Right ventricle myocardium superior (tissue), 1 donor: ENCODE measurements around the gene AMPD2. TPM values are rescaled to one million over a fixed set of nuclear protein-coding genes. Genes with fewer than 3 reads are reported as not detected.

Experiments used
- ATAC-seq: fragments of 200-7000 bp; cut with Tn5 transposase; one replicate; pipeline ENCODE4 v1.9.1; 2020; ENCODE audit warnings: mild to moderate bottlenecking; ENCODE audit not compliant: poor library complexity
- DNase-seq: peaks from one replicate; pipeline ENCODE4 v3.0.0-alpha.2; 2020
- intact Hi-C: fragments of 100-400 bp; cut with DNase I; formaldehyde crosslinking; loops from one replicate; pipeline ENCODE4 v1.11.2; 2022
- long read RNA-seq: library from polyadenylated mRNA; unstranded; transcript quantifications from one replicate; pipeline ENCODE4 v2.0.0, GENCODE V29; 2021
- total RNA-seq: library from RNA; stranded (reverse); fragmentation: NEBNext Ultra II Directional; extraction: Animal tissue kit (Norgen Biotek cat#: 25700); gene quantifications from one replicate; pipeline ENCODE4 v1.2.1, GENCODE V29; 2021
- donor health status: DM: no; HTN: yes; CAD: no; lungs with severe emphysema.

Gene AMPD2
- 11.5 TPM for total RNA-seq
- long read RNA-seq, partial matches to known transcripts = 5 of 12 reads
- long read RNA-seq, other reads (novel, unspliced or antisense) = 3 of 12 reads

- intact Hi-C loops = no loop called here
- peak; percentile 90 for DNase-seq
- ATAC-seq = peak; percentile 78
These were observed at the start of gene AMPD2, which contains the start of gene GNAT2 for GRCh38 chr1:109619576-109620400. Gene AMPD2, plus strand, starts transcription at chr1:109619837. Its CDS starts 1,339 bp downstream, at chr1:109621176. Gene GNAT2, minus strand, starts transcription at chr1:109619616. Its CDS starts 6,746 bp downstream, at chr1:109612870.

- peak; percentile 79 for ATAC-seq
- DNase-seq = no peak
- intact Hi-C loops = no loop called here
These were observed 49.2 kb upstream of the AMPD2 start for GRCh38 chr1:109570414-109570813.

- intact Hi-C loops = no loop called here
- ATAC-seq (peak; percentile 51), DNase-seq (no peak)
These were observed 45.9 kb upstream of the AMPD2 start for GRCh38 chr1:109573785-109574184.

- ATAC-seq (peak; percentile 20), DNase-seq (no peak)
- intact Hi-C loops = no loop called here
These were observed 40.6 kb upstream of the AMPD2 start for GRCh38 chr1:109578947-109579443.

- peak; percentile 92 for ATAC-seq
- DNase-seq = no peak
- intact Hi-C loops = no loop called here
These were observed 40.1 kb upstream of the AMPD2 start for GRCh38 chr1:109579491-109579890.

- no peak for ATAC-seq
- no peak for DNase-seq
- intact Hi-C loops = no loop called here
These were observed 37.6 kb upstream of the AMPD2 start for GRCh38 chr1:109582021-109582420.

GRCh38 chr1:109584766-109585165 is 34.9 kb upstream of the AMPD2 start:
- no peak for ATAC-seq

GRCh38 chr1:109586055-109586454 is 33.6 kb upstream of the AMPD2 start:
- intact Hi-C loops = no loop called here
- DNase-seq = no peak

More at GRCh38 chr1:109584766-109585165, 34.9 kb upstream of the AMPD2 start:
- DNase-seq = no peak
- intact Hi-C loops = no loop called here

GRCh38 chr1:109589177-109589576 is 30.5 kb upstream of the AMPD2 start:
- ATAC-seq (no peak), DNase-seq (no peak)
- intact Hi-C loops = no loop called here

More at GRCh38 chr1:109586055-109586454, 33.6 kb upstream of the AMPD2 start:
- no peak for ATAC-seq

GRCh38 chr1:109589679-109590078 is 30.0 kb upstream of the AMPD2 start:
- DNase-seq = no peak
- intact Hi-C loops = no loop called here
- no peak for ATAC-seq

GRCh38 chr1:109592916-109593315 is 26.7 kb upstream of the AMPD2 start:
- ATAC-seq = no peak
- intact Hi-C loops = no loop called here
- no peak for DNase-seq

GRCh38 chr1:109595531-109595930 is 24.1 kb upstream of the AMPD2 start:
- intact Hi-C loops = no loop called here
- no peak for DNase-seq
- no peak for ATAC-seq

- intact Hi-C loops = no loop called here
- no peak for ATAC-seq
These were observed 21.5 kb upstream of the AMPD2 start for GRCh38 chr1:109598156-109598555.

GRCh38 chr1:109598655-109599054 is 21.0 kb upstream of the AMPD2 start:
- ATAC-seq (no peak), DNase-seq (no peak)
- intact Hi-C loops = no loop called here

More at GRCh38 chr1:109598156-109598555, 21.5 kb upstream of the AMPD2 start:
- no peak for DNase-seq

GRCh38 chr1:109603229-109603628 is 16.4 kb upstream of the AMPD2 start:
- no peak for DNase-seq
- intact Hi-C loops = no loop called here
- no peak for ATAC-seq

- no peak for ATAC-seq
- intact Hi-C loops = no loop called here
- no peak for DNase-seq
These were observed 14.3 kb upstream of the AMPD2 start for GRCh38 chr1:109605381-109605780.

GRCh38 chr1:109609881-109610280 is 9.8 kb upstream of the AMPD2 start:
- intact Hi-C loops = no loop called here
- no peak for ATAC-seq
- DNase-seq = no peak

- ATAC-seq (no peak), DNase-seq (no peak)
- intact Hi-C loops = no loop called here
These were observed 8.9 kb upstream of the AMPD2 start for GRCh38 chr1:109610609-109611307.

GRCh38 chr1:109611308-109611990 is 8.2 kb upstream of the AMPD2 start:
- no peak for ATAC-seq
- intact Hi-C loops = no loop called here
- no peak for DNase-seq
